ENCODE measurements around the gene PWWP2B.

Gene PWWP2B

DNA sequence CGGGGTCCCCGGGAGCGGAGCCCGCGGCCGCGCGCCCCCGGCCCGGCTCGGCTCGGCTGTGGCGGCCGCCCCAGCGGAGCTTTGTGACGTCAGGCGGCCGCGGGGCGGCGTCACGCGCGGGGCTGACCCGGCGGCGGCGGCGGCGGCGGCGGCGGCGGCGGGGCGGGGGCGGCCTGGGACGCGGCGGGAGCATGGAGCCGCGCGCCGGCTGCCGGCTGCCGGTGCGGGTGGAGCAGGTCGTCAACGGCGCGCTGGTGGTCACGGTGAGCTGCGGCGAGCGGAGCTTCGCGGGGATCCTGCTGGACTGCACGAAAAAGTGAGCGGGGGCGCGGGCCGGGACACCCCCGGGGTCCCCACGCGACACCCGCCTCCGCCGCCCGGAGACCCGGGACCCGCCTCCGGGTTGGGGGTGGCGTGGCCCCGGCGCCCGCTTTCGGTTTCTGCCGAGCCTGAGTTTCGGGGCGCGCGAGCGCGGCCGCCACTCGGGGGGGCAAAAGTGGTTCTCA is at the start of gene PWWP2B:
TSS of gene PWWP2B (plus strand) at position 165 of the 506 bp plus-strand sequence. CDS start at position 192, 27 bp downstream.
- DNase-seq = peak; percentile 58

DNA sequence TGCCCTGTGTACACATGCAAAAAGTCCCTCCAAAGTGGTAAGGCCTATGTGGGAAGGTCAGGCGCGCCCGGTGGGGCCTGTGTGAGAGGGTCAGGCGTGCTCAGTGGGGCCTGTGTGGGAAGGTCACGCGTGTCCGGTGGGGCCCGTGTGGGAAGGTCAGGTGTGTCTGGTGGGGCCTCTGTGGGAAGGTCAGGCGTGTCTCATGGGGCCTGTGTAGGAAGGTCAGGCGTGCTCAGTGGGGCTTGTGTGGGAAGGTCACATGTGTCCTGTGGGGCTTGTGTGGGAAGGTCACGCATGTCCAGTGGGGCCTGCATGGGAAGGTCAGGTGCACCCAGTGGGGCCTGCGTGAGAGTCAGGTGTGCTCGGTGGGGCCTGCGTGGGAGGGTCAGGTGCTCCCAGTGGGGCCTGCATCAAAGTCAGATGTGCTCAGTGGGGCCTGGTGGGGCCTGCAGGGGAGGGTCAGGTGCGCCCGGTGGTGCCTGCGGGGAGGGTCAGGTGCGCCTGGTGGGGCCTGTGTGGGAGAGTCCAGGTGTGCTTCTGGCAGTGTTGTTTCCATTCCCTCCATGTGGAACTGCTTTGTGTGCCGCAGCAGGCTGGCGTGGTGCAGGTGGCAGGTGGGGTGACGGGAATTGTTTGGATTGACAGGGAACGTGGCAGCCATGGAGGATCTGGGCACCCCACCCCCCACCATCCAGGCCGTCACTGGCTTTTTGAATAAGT is 49.6 kb upstream of the PWWP2B start:
- no peak for DNase-seq

DNA sequence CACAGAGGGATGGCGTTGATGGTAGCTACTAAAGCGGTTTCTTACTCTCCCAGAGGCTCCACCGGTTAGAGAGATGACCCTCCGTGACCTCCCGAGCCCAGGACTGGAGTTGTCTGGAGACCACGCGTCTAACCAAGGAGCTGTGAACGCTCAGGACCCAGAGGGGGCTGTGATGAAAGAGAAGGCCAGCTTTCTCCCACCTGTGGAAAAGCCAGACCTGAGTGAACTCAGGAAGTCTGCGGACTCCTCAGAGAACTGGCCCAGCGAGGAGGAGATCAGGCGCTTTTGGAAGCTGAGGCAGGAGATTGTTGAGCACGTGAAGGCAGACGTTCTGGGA is 49.1 kb upstream of the PWWP2B start:
- no peak for DNase-seq

GRCh38 chr10:132349766-132350165 is 47.2 kb upstream of the PWWP2B start:
- no peak for DNase-seq

DNA sequence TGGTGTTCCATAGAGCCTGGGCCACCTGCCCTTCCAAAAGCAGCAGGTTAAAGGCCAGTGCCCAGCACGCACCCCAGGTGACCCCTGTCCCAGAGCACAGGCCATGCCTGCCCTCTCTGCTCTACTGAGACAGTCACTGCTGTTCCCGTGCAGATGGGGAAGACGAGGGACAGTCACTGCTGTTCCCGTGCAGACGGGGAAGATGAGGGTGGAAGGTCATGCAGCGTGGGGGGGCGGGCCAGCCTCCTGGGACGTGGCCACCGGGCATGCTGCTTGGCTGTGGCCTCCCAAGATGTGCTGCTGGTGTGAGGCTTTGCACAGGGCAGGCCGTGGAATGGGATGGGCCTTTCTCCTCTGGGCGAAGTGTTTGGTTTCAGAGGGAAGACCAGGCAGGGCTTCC is 46.6 kb upstream of the PWWP2B start:
- DNase-seq = no peak

DNA sequence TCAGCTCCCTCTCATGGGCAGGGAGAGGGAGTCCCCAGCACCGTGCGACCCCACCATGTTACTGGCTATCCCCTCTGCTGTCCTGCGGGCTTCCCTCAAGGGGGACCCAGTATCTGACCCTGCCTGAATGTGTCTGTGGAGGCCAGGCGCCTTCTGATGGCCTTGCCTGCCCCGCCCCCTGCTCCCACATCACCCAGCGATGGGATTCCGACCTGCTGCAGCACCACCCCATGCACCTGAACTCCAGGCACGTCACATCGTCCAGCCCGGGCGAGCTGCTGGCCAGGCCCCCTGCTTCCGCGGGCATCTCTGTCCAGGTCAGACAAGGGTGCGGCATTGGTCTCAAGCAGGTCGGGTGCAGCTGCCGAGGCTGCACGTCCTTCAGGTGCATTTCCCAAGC is 46.1 kb upstream of the PWWP2B start:
- no peak for DNase-seq

GRCh38 chr10:132351611-132352010 is 45.4 kb upstream of the PWWP2B start:
- DNase-seq = no peak

DNA sequence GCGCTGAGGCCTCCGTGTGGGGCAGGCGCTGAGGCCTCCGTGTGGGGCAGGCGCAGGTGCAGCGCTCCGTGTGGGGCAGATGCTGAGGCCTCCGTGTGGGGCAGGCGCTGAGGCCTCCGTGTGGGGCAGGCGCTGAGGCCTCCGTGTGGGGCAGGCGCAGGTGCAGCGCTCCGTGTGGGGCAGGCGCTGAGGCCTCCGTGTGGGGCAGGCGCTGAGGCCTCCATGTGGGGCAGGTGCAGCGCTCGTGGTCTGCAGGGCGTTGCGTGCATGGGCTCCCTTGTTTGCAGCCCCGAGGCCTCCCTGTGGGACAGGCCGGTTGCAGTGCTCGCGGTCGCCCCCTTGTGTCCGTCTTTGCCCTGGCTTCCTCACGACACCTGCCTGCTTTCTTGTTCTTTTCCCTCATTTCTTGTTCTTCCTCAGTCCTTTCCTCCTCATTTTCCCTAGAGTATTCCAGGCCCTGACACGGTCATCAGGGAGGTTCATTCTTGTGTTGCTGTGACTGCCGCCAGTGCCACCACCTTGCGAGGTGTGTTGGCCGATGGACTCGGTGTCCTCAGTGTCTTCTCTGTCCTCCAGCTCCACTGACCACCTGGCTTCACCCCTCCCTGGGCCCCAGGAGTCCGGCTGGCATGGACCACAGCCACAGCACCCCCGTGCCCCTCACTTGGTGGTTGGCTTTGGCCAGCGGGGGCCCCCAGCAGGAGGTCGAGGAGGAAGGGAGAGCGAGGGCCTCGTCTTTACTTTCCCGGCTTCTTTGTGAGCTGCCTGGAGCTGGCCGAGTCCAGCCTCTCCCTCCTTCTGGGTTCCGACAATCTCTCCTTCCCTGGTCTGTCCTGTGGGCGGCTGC is 44.3 kb upstream of the PWWP2B start:
- DNase-seq = peak; percentile 70

GRCh38 chr10:132353456-132354355 is 43.3 kb upstream of the PWWP2B start:
- no peak for DNase-seq

DNA sequence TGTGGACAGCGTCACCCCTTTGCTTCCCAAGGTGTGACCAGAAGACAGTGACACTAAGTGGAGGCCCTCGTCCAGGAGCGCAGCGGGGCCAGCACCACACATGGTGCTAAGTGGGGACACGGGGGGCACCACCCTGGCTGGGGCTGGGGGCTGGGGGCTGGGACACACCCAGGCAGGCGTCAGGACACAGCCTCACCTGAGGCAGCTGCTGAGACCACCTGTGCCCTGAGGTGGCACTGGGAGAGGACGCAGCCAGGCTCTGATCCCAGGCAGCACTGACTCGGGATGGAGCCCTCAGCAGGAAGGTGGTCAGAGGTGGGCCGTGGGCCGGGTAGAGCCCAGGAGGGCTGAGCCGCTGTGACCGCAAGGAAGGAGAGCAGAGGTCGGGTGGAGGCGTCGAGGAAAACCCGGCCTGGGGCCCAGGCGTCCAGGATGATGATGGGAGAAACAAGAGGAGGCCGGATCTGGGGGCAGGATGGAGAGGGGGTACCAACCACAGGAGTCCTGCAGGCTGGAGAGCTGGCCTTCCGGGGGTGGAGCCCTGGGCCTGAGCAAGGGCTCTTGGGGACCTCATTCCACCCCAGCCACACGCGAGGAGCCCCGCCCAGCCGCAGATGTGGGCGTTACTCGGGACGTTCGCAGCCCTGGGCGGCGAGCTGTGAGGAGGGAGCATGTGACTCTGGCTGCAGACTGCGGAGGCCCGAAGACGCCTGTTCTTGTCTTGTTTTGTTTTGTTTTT is 42.5 kb upstream of the PWWP2B start:
- no peak for DNase-seq

DNA sequence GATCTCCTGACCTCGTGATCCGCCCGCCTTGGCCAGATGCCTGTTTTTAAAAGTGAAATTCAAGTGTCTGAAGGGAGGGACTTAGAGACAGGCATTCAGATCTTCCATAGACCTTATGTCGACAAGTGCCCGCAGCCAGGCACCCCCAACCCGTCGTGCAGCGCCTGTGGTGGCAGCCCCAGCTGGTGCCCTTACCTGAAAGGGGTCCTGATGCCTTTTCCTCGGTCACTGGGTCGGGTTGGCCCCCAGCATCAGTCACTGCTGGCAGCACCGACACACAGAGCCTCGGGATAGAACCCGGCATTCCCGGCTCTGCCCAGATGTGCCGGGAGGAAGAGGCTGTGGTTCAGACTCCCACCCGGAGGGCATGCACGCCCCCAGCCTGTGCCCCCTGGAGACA is 41.7 kb upstream of the PWWP2B start:
- no peak for DNase-seq

GRCh38 chr10:132355754-132356153 is 41.2 kb upstream of the PWWP2B start:
- no peak for DNase-seq

DNA sequence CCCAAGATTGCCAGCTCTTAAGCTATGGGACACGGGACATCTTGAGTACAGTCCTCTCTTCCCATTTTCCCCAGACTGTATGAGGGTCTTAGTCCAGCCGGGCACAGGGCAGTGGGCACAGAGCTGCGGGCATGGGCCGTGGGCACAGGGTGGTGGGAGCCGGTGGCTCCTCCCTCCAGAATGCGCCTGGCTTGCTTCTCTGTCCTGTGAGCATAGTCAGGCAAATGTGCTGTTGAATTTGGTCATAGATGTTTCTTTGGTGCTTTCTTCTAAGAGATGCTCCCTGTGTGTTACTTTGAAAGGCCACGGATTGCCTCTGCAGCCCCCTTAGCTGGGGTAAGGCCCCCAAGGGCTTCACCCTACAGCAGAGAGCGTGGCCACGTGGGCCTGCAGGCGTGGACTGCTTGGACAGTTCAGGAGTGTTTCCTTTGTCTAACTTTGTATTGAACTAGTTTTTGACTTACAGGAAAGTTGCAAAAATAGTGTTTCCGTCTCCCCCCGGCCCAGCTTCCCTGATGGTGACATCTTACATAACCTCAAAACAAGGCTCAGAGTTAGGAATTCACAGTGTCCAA is 40.3 kb upstream of the PWWP2B start:
- DNase-seq = no peak

GRCh38 chr10:132357286-132358058 is 39.5 kb upstream of the PWWP2B start:
- no peak for DNase-seq

- DNase-seq = no peak
These were observed 37.5 kb upstream of the PWWP2B start for GRCh38 chr10:132359305-132360040.

DNA sequence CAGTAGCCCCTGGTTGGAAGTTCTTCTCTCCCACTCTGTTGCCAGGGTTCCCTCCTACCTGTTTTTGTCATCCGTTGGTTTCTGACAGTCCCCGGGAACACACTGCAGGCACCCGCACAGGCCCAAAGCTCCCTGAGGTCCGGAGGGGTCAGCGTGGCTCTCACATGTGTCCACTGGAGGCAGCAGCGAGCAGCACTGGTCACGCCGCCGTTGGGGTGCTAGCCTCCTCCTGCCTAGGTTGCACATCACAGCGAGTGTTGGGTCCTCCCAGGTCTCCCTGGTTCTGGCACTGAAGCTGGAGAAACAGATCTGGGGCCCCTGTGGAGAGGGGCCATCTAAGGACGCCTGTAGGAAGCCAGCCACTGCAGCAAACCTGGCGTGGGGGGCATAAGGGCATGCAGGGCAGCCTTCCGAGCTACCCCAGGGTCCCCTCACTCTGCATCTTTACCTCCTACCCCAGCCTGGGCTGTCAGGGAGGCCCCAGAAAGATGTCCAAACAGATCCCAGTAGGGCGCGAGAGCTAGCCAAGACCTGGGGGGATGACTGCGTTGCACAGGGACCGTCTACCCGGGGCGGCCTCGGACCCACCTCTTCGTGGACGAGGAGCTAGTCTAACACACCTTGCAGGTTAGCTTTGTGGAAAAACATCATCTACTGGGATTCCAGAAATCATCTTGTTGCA is 36.1 kb upstream of the PWWP2B start:
- peak; percentile 42 for DNase-seq

DNA sequence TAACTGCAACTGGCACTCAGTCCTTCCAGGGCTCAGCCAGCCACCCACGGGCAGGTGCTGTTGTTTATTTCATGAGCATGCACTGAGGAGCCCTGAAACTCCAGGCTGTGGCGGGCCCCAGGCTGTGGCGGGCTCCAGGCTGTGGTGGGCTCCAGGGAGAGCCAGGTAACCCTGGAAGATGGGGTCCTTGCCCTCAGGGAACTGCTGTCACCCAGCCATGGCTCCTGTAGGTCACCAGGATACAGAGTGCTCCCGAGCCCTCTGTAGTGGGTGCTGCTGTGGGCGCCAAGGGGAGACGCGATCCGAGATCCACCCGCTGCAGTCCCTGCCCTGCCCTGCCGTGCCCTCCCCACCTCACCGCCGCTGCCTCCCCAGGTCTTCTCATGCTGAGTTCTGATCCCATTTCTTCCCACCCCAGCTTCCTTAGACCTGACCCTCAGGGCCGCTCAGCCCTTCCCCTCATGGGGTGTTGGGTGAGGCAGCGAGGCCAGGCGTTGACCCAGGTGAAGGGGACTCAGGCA is 35.4 kb upstream of the PWWP2B start:
- no peak for DNase-seq

DNA sequence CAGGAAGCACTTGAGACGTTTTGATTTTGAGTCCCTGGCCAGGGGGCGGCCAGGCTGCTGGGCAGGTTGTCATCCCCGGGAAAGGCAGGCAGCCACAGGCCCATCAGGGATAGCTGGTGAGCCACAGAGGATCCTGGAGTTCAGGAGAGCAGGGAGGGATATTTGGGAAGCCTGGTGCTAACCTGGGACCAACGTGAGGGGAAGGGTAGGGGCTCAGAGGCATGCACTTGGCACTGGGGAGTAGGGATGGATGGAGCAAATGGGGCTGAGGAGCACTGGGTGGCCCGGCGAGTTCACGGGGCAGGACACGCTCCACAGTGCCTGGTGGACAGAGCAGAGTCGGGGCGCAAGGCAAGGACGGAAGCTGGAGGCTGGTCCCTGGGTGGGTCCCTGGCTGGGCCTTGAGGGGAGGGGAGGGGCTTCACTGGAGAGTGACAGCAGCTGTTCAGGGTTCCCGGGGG is 34.8 kb upstream of the PWWP2B start:
- DNase-seq = no peak

DNA sequence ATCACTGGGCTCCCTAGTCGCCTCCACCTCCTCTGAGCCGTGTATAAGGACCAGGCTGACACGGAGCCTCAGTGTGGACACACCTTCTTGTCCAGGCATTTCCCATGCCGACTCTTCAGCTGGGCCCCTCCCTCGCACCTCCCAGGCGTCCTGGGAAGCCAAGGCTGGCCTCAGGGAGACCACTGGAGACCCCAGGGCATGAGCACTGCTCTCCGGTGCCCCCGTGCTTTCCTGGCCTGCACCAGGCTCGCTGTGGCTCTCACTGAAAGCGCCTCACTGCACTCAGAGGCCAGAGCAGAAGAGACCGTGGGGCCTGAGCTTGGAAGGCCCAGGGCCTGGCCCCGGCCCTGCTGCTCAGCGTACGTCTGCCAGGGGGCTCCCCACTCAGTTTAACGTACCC is 33.6 kb upstream of the PWWP2B start:
- DNase-seq = no peak
